Brain pericyte (primary cell): Measurements from ENCODE around the gene GP5.

Experiments
- DNase-seq: peaks from one replicate; pipeline ENCODE4 v3.0.0-alpha.2; 2012; ENCODE audit warnings: low read depth, low spot score

Gene GP5

DNA sequence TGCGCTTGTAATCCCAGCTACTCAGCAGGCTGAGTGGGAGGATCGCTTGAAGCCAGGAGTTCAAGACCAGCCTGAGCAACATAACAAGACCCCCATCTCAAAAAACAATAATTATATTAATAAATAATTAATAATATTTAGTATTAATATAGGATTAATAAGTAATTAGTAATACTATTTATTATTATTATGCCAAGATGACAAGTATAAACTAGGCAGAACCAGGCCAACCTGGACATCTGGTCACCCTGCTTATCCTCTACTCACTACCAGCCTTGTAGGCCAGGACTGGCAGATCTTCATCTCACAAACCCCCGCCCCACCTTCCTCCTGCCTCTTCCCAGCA is 48.4 kb downstream of the GP5 start:
- no peak for DNase-seq

GRCh38 chr3:194348354-194348753 is 50.7 kb downstream of the GP5 start:
- DNase-seq, result no peak

DNA sequence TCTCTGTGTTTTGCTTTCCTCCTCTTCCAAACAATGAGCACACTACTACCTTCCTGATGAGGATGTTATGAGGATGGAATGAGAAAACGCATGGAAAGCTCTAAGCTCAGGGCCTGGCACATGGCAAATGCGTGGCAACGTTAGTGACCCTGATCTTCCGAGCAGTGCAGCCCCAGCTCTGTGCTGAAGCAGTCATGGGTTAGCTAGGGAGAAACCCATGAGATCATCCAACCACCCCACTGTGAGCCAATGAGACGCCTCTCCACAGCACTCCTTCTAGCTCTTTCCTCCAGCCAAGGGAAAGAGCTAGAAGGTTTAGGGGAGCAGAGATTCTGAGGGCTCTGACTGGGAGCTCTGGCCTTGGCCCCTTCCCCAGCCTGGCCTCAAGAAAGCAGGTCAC is 52.4 kb downstream of the GP5 start:
- DNase-seq, result no peak

DNA sequence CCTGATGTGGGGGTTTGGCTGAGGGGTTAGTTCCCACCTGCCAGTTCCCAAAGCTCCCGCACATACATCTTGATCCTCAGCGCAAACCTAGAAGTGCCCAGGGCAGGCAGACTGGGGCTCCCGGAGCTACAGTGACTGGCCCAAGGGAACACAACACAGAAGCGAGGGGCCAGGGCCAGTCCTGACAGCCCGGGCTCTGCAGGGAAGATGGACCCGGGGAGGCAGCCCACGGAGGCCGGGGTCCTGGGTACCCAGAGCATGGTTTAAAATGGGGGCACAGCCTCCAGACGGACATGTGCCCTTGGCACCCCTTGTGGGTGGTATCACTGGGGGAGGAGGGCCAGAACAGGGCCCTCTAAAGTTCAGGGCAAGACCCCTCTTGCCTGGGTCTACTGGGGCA is 53.0 kb downstream of the GP5 start:
- no peak for DNase-seq
